Caco-2 (cell line): Measurements from ENCODE around the gene DPH3. TPM values are rescaled to one million over a fixed set of nuclear protein-coding genes. Genes with fewer than 3 reads are reported as not detected.

Experiments
- BruUV-seq: library from RNA; stranded (reverse); fragments of 400-500 nt; replicated peaks from 2 replicates; lab custom pipeline; 2021; lab: Mats Ljungman, UMichigan
- CTCF ChIA-PET: fragments of 300-600 bp; sonication (Branson Sonifier 250); formaldehyde crosslinking; loops from one replicate; lab custom pipeline; 2022; ENCODE audit warnings: antibody characterized with exemption; lab: Charles Lee
- POLR2A ChIA-PET: fragments of 300-600 bp; sonication (Branson Sonifier 250); formaldehyde crosslinking; loops from one replicate; lab custom pipeline; 2022; ENCODE audit warnings: antibody characterized with exemption; lab: Charles Lee
- DNase-seq, 2 experiments: peaks; one replicate each; pipeline versions ENCODE4 v3.0.0 to v3.0.0-alpha.2; 2020 to 2022
- H3K27me3 ChIP-seq: replicated peaks from 2 replicates; pipeline ENCODE4 v1.6.0; 2011; ENCODE audit warnings: low read length; ENCODE audit not compliant: control insufficient read depth, insufficient read depth
- H3K36me3 ChIP-seq: 2 replicates; pipeline ENCODE4 v1.5.1; 2011; ENCODE audit warnings: low read length; ENCODE audit not compliant: control insufficient read depth, insufficient read depth
- H3K4me1 ChIP-seq: fragments of 250-450 bp; sonication (Bioruptor Pico); 2 replicates; pipeline ENCODE4 v1.5.1; 2020; ENCODE audit warnings: mild to moderate bottlenecking
- H3K4me3 ChIP-seq: 2 replicates; pipeline ENCODE4 v1.5.1; 2011; ENCODE audit warnings: low read depth, mild to moderate bottlenecking, control low read depth, low read length
- H3K9me3 ChIP-seq: fragments of 250-450 bp; sonication (Bioruptor Pico); 2 replicates; pipeline ENCODE4 v1.5.1; 2020; ENCODE audit warnings: mild to moderate bottlenecking, moderate library complexity
- H3K27ac Mint-ChIP-seq: one replicate; pipeline ENCODE4 v1.8.0; 2022; ENCODE audit warnings: mixed read lengths; ENCODE audit not compliant: unreplicated experiment
- H3K27me3 Mint-ChIP-seq: one replicate; pipeline ENCODE4 v1.8.0; 2022; ENCODE audit warnings: mixed read lengths; ENCODE audit not compliant: insufficient read depth, unreplicated experiment
- H3K36me3 Mint-ChIP-seq: one replicate; pipeline ENCODE4 v1.8.0; 2022; ENCODE audit warnings: mild to moderate bottlenecking, mixed read lengths; ENCODE audit not compliant: insufficient read depth, unreplicated experiment
- H3K4me1 Mint-ChIP-seq: one replicate; pipeline ENCODE4 v1.8.0; 2022; ENCODE audit warnings: low read depth, mixed read lengths; ENCODE audit not compliant: unreplicated experiment
- H3K4me3 Mint-ChIP-seq: one replicate; pipeline ENCODE4 v1.8.0; 2022; ENCODE audit warnings: mild to moderate bottlenecking, moderate library complexity, mixed read lengths; ENCODE audit not compliant: unreplicated experiment
- H3K9me3 Mint-ChIP-seq: one replicate; pipeline ENCODE4 v1.8.0; 2022; ENCODE audit warnings: mixed read lengths; ENCODE audit not compliant: unreplicated experiment
- intact Hi-C: fragments of 100-400 bp; cut with micrococcal nuclease; formaldehyde crosslinking; loops from one replicate; pipeline ENCODE4 v1.10.0; 2022; ENCODE audit not compliant: unreplicated experiment
- total RNA-seq: library from RNA; stranded (reverse); gene quantifications from 2 replicates; pipeline ENCODE4 v1.2.3, GENCODE V29; 2022
- TF ChIP-seq, protein P1 (sequence below), 2 experiments: fragments of 200-600 bp in 1 of 2; IDR thresholded peaks; 1 replicate in 1 of 2; 2 replicates in 1 of 2; pipeline versions ENCODE4 v1.5.1 to v1.8.0; 2011 to 2022; ENCODE audit warnings: antibody characterized with exemption in 1 of 2, control low read depth in 1 of 2, inconsistent platforms in 1 of 2, low read depth in 1 of 2, low read length in 1 of 2, mild to moderate bottlenecking in 1 of 2, moderate library complexity in 1 of 2; ENCODE audit not compliant: insufficient read depth in 1 of 2, severe bottlenecking in 1 of 2, unreplicated experiment in 1 of 2

The DPH3 gene
- total RNA-seq, 1 experiment from 2014 or later = 30.0 TPM

DNA sequence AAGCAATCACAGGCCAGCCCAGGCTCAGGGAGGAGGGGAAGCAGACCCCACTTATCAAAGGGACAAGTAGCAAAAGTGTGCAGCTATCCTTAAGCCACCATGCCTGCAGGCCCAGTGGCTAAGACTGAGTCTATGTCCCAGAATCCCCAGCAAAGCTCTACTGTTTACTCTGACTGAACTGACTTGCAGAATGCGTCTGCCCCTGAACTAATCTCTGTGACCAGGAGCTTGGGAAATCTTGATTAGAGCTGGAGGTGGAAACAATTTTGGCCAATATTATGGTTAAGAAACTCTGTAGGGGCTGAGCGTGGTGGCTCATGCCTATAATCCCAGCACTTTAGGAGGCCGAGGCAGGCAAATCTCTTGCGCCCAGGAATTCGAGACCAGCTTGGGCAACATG lies 22.6 kb downstream of the DPH3 start:
- Histone ChIP-seq H3K4me3 (no peak overlapping the region), H3K27me3 (no peaks in the 10 kb centered on the region), H3K9me3 (no peaks in the 10 kb centered on the region), H3K4me1 (peaks cover 4% of the 10 kb centered on the region; the same call in 1 of the 2 replicates), H3K36me3 (no peaks in the 10 kb centered on the region)
- no peaks in the 10 kb centered on the region for H3K9me3 Mint-ChIP-seq
- intact Hi-C loops = no loop called here
- no peaks in the 10 kb centered on the region for H3K36me3 Mint-ChIP-seq
- ChIA-PET POLR2A (no interaction called here), CTCF (no interaction called here)
- DNase-seq = no peak
- no peaks in the 10 kb centered on the region for H3K4me1 Mint-ChIP-seq
- H3K27ac Mint-ChIP-seq = no peak overlapping the region
- no peak overlapping the region for H3K4me3 Mint-ChIP-seq
- BruUV-seq = no TSS peak
- TF ChIP-seq, protein P1, sequence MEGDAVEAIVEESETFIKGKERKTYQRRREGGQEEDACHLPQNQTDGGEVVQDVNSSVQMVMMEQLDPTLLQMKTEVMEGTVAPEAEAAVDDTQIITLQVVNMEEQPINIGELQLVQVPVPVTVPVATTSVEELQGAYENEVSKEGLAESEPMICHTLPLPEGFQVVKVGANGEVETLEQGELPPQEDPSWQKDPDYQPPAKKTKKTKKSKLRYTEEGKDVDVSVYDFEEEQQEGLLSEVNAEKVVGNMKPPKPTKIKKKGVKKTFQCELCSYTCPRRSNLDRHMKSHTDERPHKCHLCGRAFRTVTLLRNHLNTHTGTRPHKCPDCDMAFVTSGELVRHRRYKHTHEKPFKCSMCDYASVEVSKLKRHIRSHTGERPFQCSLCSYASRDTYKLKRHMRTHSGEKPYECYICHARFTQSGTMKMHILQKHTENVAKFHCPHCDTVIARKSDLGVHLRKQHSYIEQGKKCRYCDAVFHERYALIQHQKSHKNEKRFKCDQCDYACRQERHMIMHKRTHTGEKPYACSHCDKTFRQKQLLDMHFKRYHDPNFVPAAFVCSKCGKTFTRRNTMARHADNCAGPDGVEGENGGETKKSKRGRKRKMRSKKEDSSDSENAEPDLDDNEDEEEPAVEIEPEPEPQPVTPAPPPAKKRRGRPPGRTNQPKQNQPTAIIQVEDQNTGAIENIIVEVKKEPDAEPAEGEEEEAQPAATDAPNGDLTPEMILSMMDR (IDR thresholded peaks at IDR 0.05; ENCODE audit: insufficient read depth in 1 of 2, low read depth in 1 of 2, low read length in 1 of 2, severe bottlenecking in 1 of 2, unreplicated experiment in 1 of 2) = no peak
- H3K27me3 Mint-ChIP-seq = peaks cover 6% of the 10 kb centered on the region

DNA sequence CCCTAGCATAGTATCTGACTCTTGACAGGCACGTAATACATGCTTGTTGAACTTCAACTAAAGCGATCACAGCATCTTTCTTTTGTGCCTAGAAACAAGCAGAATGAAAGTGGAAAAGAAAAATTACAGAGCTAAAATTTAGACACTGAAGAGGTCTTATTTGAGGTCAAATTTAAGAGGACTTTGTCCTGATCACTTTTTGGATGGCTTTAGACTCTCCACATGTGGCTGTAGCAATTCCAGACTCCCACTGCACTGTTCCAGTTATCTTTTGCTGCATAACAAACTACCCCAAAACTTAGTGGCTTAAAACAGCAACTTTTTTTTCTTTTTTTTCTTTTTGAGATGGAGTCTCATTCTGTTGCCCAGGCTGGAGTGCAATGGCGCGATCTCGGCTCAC lies 23.5 kb downstream of the DPH3 start:
- H3K27me3 Mint-ChIP-seq = peaks cover 6% of the 10 kb centered on the region
- H3K4me3 Mint-ChIP-seq = no peak overlapping the region
- POLR2A ChIA-PET = no interaction called here
- H3K36me3 Mint-ChIP-seq = no peaks in the 10 kb centered on the region
- no peak overlapping the region for H3K27ac Mint-ChIP-seq
- H3K9me3 Mint-ChIP-seq = no peaks in the 10 kb centered on the region
- Histone ChIP-seq H3K27me3 (no peaks in the 10 kb centered on the region), H3K4me3 (no peak overlapping the region), H3K9me3 (no peaks in the 10 kb centered on the region), H3K4me1 (no peaks in the 10 kb centered on the region), H3K36me3 (no peaks in the 10 kb centered on the region)
- intact Hi-C loops = no loop called here
- BruUV-seq = no TSS peak
- no peak for DNase-seq
- no peaks in the 10 kb centered on the region for H3K4me1 Mint-ChIP-seq
- CTCF ChIA-PET = no interaction called here
- TF ChIP-seq, protein P1 (IDR thresholded peaks at IDR 0.05; ENCODE audit: insufficient read depth in 1 of 2, low read depth in 1 of 2, low read length in 1 of 2, severe bottlenecking in 1 of 2, unreplicated experiment in 1 of 2) = no peak

DNA sequence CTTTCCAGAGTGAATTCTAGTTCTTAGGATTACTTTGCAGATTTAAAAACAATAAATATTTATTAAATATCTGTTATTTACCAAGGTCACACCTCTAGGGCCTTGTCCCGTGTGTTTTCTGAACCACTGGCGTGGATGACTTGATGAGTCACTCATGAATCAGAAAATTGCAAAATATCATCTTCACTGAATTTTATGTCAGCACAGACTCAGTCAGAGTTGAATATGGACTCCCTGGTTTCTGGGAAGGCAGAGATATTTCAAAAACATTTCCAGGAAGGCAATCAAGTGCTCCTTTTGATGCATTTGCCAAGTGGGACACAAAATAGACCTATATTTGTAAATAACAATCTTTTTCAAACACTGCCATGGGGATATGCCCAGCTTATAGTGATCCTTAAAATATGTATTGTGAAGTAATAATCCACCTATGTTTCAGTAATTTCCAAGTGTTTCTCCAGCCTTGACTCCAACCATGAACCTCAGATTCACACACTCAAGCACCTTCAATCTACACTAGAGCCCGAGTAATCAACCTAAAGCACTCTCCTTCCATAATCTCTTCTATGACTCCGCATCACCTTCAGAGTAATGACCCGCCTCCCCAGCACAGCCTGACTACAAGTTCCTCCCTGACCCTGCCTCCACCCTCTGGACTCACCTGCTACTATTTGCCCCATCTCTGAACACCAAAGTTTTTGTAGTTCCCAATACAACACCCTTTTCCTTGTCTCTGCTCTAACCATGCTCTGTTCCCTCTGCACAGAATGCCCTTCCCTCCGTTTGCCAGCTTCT lies 24.3 kb downstream of the DPH3 start:
- Mint-ChIP-seq H3K36me3 (no peaks in the 10 kb centered on the region), H3K27me3 (peaks cover 4% of the 10 kb centered on the region), H3K9me3 (peaks cover 4% of the 10 kb centered on the region), H3K27ac (no peak overlapping the region), H3K4me3 (no peak overlapping the region), H3K4me1 (no peaks in the 10 kb centered on the region)
- no peaks in the 10 kb centered on the region for H3K27me3 ChIP-seq
- no peak overlapping the region for H3K4me3 ChIP-seq
- H3K9me3 ChIP-seq = no peaks in the 10 kb centered on the region
- TF ChIP-seq, protein P1 (IDR thresholded peaks at IDR 0.05; ENCODE audit: insufficient read depth in 1 of 2, low read depth in 1 of 2, low read length in 1 of 2, severe bottlenecking in 1 of 2, unreplicated experiment in 1 of 2) = no peak
- CTCF ChIA-PET = interaction anchor here (0.7 kb wide), 1 partner anchor 180 kb away, joined by 3 read pairs; no protein-coding TSS in a partner anchor
- no TSS peak for BruUV-seq
- POLR2A ChIA-PET = no interaction called here
- DNase-seq = no peak
- no peaks in the 10 kb centered on the region for H3K36me3 ChIP-seq
- H3K4me1 ChIP-seq = no peaks in the 10 kb centered on the region
- intact Hi-C loops = no loop called here
